ENCODE results near the gene HES7.
"Not testable (repeated sequence)": the region's sequence is repeated elsewhere in the genome, so short reads cannot be mapped to it uniquely, and the experiment has no call there.

Gene HES7

DNA sequence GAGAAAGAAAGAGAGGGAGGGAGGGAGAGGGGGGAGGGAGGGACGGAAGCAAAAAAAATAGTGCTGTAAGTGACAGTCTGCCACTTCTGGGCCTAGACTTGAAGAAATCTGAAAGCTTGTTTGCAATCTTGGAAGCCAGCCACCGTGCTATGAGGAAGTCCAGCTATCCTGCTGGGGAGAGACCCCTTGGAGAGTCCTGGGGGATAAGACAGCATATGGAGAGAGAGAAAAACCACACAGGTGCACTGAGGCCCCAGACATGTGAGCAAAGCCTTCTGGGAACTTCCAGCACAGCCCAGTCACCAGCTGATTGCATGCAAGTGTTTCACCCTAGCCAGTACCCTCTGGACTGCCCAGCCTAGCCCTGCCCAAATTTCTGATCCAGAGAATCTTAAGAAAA lies 23.8 kb downstream of the HES7 start:
- DNase-seq, result peak in 2 of 4 experiments; percentile 9 to 21

DNA sequence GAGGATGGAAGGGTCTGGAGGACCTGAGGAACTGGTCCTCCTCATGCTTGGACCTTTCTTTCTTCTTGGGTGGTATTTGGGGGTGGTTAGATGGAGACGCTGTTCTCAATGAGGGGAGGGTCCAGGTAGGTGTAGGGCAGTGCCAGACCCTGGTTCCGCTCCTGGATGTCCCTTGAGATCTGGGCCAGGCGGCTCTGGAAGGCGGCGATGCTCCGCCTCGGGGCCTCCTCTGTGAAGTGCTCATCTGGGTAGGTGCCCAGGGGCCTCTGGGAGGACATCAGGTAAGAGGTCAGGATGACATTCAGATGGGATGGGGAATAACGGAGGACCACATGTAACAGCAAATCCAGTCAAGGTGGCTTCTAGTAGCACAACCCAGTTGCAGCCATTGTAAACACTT lies 27.4 kb downstream of the HES7 start:
- DNase-seq, result no peak

DNA sequence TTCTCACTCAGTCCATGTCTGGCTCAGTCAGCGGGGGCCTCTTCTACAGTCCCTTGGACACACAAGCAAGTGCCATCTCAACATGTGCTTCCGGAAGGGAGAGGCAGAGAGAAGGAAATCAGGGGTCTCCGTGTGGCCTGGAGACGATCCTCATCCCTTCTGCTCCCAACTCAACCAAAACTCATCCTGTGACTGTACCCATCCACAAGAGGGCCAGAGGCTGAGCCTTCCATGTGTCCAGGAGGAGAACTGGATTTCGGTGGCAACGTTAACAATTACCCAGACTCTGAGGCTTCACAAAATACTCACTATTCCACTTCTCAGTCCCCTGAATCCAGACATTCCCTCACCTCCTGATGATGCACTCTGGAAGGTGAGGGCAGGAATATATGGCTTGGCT lies 28.5 kb downstream of the HES7 start:
- DNase-seq, result no peak

DNA sequence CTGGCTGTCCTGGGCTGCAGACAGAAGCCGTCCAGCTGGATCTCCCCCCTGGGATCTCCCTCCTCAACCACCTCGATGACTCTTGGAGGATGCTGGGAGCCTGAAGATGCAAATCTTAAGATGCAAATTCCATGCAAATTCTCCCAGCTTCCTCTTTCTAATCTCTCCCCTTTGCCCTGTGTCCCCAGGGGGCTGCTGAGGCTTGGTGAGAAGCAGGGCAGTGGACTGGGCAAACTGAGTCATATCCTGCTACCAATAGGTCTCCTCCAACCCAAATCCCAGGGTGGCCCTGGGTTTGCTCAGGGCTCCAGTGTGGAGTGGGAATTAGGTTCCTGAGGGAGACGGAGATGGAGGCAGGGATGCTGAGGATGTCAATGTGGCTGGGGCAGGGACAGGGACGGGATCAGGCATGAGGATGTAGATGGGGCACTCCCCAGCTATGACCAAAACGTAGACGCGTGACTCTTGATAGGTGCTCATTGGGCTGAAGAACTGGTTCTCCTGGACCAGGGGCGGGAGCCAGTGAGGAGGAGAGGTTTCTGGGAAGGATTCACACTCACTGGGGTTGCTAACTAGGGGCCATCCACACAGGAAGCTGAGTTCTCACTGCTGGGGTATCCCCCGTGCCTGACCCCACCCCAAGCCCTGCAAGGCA lies 32.7 kb downstream of the HES7 start:
- peak in 1 of 4 experiments; percentile 11 for DNase-seq

DNA sequence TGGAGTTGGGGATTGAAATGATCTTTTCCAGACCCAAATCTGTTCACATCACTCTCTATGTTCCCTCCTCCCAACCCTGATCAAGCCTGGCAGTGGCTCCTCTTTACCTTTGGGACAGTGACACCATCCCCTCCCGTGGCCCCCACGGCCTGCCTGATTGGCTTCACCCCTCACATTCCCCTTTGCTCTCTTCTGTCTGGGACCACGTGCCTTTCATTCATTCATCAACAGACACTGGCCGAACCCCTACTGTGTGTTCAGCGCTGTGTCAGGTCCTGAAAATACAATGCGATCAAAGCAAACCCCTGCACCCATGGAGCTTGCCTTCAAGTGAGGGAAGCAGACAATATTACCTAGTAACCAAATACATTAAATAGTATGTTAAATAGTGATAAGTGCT lies 34.2 kb downstream of the HES7 start:
- DNase-seq, result no peak

DNA sequence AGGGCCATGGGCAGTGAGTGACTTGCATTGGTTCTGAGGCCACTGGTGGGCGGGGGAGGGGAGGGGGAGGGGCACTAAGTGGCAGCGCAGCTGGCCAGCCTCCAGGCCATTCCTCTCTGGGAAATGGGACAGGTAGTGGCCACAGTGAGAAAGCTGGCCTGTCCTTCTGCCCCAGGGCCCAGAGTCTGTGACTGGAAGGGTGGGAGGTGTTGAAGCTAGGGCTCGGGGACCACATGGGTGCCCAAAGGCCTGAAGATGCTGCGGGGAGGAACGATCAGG lies 36.0 kb downstream of the HES7 start:
- DNase-seq, result no peak

DNA sequence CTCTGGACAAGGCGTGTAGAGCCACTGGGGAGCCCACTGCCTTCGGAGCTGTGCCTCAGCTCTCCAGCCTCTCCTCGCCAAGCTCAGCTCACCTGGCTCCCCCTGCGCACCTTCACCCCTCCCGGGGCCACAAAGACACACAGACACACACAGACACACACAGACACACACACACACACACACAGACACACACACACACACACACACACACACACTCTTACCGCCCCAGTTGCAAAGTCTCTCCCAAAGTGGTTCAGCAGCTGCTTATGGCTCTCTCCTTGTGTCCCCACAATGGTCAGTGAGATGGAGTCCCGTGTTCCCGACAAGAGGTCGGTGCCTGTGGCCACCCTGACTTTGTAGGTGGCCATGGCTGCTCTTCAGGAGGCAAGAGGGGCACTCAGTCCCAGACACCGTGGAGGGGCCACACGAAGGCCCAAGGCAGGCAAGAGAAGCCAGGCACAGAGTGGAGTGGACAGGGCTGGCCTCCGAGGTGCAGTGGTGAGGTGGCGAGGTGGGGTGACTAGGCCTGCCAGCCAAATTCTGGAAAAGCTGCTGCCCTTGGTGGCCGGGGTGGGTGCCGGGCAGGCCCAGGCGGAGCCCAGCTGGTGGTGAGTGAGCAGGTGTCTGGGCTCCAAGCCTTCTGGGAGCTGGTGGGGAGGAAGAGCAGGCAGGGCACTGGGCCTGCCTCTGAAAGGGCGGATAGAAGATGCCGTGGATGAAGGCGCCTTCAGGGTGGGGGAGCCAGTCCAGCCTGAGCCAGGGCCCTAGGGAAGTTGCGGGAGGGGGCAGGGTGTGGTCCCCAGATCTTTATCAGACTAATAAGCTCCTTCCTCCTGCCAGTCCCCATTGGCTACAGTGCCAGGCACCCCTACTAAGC lies 36.6 kb downstream of the HES7 start, which contains the start of gene ALOX12B:
ALOX12B (minus strand) TSS at position 642 of the 877 bp plus-strand sequence; CDS start at position 368, 274 bp downstream.
- no peak for DNase-seq

DNA sequence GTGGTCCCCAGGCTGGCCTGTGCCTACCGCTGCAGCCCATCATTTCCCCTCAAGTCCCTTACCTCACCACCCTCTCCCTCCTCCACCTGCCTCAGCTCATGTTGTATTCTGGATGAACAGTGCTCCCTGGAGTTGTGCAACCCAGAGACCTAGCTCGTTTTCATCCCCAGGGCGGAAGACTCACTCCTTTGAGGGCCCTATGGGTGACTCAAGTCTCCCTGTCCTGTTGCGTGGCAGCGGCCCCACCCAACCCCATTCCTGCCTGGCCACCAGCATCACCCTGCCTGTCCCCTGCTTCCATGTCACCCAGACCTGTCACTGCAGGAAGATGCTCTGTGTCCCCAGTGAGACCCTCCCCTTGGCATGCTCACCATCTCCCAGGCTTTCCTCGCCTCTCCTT lies 39.7 kb downstream of the HES7 start:
- no peak for DNase-seq

DNA sequence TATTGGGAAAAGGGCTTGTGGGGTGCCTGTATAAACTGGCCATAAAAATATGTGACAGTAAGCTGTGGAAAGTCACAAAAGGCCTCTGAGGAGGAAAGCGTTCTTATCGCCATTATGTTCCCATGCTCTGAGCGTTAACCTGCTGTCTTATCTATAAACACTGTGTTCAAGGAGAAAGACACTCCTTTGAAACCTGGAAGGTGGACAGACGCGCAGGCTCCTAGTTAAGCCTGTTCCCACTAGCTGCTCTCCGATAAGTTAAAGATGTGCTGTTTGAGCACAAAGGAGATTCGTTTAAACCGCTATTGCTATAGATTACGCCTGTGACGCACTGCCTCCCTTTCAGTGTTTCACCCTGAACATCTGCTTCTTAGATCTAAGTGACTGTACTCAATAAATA lies 41.6 kb downstream of the HES7 start:
- DNase-seq, result no peak

DNA sequence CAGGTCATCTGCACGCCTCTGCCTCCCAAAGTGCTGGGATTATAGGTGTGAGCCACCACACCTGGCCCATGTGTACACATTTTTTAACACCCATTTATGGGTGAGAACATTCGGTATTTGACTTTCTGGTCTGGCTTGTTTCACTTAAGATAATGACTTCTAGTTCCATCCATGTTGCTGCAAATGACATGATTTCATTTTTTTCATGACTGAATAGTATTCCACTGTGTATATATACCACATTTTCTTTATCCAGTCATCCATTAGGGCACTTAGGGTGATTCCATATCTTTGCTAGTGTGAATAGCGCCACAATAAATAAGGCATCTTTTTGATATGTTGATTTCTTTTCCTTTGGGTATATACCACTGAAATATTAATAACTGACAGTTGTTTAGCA lies 42.0 kb downstream of the HES7 start:
- no peak for DNase-seq

DNA sequence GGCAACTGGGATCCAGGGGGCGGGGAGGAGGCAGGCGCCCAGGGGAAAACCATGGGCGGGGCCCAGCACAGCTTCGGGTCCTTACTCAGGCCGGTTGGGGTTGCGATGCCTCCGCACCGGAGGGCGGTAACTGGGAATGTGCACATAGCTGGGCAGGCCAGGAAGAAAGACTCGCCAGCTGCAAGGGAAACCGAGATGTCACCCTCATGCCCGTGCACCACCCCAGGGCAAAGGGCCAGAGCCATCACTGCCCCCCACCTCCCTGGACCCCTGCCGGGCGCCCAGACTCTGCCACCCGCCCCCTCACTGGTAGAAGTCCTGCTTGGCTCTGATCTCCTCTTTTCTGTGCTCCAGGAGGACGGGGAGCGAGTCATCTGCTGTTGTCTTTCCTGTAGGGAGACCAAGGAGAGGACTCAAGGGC lies 43.1 kb downstream of the HES7 start:
- DNase-seq, result no peak

DNA sequence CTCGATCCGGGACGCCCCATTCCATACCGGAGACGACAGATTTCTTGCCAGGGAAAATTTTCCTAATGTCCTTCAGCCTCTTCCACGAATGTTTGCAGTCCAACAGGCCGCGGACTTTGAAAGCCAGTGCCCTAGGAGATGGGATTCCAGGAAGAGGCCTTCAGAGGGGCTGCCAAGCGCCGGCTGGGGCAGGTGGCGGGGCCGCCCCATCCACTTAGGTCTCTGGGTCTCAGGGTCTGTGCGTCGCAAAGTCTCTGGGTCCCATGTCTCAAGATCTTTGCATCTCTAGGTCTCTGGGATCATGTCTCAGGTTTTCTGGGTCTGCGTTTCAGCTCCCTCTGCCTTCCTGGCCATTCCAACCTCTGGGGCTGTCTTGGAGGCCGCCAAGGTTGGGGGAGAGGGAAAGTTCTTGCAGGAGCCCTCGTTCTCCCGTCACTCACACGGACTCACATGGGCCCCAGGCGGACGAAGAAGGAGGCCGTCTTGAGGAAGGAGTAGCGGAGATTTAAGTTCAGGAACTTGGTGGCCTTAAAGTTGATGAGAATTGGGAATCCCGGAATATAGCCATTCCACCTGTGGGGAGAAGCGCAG lies 43.6 kb downstream of the HES7 start:
- no peak for DNase-seq

DNA sequence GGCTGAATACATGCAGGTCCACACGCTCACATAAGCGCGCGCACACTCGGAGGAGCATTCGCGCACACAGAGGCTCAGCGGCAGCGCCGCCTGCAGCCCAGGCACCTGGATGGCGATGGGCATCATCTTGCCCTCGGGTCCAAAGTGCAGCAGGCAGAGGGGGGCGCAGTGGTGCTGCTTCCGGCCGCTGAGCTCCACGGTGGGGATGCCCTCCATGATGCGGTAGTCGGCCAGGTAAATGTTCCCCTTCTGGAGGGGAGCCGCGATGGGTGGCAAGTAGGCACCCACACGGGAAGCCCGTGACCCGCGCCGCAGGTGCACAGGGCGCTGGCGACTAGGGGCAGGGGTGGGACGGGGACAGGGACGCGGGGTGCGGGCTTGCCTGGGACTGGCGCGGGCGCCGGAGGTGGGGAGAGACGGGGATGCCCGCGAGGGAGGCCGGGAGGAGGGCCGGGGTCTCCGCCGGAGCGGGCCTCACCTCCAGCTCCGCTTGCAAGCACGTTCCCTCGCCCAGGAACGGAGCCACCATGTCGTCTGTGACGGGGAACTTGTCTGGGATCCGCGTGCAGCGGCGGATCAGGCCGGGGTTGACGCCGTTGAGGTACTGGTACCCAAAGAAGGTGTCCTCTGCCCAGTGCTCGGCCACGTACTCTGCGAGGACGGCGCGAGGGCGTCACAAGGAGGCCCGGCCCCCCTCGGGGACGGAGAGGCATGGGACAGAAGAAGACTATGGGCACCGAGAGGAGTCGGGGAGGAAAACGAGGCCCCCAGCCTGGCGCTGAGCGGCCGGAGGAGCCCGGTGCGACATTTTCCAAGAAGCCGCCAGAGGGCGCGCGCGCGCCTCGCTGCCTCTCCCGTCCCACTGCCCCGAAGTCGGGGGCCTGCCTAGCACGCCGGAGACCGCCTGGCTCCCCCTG lies 44.4 kb downstream of the HES7 start:
- peak; percentile 63 to 86 (median 80) for DNase-seq

DNA sequence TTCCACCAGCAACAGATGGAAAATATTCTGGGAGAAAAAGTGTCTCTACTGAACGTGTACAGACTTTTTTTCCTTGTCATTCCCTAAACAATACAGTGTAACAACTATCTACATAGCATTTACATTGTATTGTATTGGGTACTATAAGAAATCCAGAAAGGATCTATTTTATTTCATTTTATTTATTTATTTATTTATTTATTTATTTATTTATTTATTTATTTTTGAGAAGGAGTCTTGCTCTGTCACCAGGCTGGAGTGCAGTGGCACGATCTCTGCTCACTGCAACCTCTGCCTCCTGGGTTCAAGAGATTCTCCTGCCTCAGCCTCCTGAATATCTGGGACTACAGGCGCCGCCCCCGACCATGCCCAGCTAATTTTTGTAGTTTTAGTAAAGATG lies 46.0 kb downstream of the HES7 start:
- not testable (repeated sequence) for DNase-seq

DNA sequence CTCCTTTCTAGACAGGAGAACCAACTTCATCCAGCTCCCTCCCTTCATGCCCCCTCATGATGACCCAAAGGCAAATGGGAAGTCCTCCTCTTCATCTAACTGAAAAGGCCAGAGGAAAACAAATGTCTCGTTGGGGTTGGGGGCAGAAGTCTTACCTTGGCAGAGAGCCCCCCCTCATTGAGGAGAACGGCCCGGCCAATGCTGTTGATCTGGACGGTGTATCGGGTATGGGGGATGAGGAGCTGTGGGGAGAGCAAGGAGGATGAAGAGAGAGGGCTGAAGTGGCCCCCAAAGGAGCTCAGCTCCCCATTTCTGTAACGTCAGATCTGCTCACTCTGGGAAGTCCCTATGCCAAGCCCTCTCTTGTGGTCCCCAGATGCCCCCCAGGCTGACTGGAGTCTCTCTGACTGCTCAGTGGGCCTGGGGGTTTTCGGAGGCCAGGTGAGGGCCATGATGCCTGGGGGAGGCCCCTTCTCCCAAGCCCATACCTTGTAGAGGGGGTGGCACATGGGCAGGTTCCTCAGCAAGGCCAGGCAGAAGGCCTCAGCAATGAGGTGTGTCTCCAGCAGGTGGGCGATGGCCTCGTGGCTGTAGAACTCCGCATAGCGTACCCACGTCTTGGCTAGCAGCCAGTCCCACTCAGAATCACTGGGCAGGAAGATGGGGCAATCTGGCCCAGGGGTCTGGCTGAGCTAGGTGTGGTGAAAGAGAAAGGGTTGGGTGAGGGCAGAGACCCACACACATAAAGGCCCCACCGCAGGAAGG lies 47.2 kb downstream of the HES7 start:
- DNase-seq, result no peak

DNA sequence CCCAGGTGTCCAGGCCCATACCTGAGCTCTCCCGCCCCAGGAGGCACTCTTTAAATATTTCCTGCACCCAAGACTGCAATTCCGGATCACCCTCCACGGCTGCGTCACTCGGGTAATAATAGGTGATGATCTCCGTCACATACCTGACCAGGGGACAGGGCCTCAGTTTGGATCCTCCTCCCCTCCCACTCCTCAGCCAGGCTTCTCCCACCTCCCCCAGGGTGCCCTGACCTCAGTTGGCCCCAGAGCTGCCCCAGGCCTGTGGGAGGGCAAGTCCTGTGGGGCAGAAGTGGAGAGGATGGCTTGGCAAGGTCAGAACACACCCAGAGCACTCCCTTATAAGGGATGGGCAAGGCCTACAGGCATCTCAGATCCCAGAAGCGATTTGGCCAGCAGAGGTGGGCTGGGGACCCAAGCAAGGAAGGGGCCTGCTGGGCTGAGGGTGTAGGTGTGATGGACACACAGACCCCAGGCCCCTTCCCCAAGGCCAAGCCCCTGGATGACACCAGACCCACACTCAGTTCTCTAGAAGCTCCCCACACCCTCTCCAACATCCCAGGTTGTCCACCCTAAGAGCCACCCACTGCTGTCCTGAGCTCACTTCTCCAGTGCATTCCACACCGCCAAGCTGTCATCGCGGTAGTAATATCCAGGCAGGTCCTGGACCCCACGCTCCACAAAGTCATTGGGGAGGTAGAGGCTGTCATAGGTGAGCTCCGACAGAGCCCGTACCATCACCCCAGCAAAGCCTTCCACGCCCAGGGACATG lies 48.1 kb downstream of the HES7 start:
- DNase-seq, result no peak

DNA sequence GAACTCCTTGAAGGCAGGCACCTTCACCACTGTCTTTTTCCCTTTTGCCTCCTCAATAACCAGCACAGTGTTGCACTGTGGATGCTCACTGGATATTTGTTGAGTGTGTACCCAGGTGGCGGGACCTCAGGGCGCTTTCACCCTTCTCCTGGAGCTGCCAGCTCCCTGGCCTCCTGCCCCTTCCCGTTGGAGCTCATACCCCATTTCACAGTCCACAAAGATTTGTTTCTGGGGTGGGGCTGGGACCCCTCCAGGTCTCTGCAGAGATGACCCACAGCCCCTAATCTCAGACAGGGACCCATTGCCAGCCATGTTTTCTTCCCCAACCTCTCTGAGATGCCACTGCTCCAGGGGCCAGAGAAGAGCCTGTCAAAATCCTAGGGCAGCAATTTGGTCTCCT lies 48.8 kb downstream of the HES7 start:
- DNase-seq, result no peak

DNA sequence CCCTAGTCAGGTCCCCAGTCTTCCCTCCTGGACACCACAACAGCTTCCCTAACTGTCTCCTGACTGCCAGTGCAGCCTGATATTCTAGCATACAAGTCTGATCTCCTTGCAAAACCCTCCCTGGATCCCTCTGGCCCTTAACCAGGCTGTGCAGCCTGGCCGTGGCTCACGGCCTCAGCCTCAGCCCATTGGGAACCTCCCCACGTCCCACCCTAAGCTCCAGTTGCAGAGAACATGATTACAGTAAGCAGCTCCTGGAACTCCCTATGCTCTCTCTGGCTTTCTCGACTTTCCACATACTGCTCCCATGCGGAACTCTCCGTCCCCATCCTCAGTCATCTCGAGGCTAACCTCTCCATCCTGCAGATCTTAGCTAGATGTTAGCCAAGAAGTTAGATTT lies 49.4 kb downstream of the HES7 start:
- DNase-seq, result no peak

DNA sequence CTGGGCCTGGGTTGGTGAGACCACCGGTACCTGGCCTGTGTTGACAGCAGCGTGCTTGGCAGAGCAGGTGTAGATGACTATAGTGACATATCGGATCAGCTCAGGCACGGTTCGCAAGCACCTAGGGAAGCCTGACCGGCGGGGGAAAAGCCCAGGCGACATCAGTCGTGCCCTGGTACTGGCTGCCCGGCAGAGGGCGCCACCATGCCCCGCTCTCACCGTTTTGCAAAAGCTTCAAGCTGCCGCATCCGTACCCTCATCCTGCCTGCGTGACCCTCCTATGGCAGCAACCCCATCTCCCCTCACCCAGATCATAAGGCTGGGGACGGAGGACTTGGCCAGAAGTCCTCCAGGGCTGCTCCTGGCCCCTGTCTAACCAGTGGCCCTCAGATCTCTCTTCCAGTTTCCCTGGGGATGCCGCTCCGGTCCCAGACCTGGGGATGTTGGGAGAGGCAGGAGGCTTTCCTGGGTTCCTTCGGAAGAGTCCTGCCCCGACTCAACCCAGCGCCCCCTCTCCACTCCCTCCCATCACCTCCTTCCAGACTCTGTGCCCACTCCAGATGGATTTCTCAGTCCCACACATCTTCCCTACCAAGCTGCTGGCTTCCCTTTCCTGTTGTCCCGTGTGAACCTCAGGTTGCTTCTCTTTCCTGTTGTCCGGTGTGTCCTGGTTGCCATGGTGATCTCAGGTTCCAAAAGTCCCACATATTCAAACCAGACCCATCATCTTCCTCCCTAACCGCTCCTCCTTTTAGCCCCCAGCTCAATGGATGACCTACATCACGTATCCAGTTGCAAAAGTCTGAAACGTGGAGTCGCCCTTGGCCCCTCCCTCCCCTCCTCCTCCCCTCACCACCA lies 50.0 kb downstream of the HES7 start:
- DNase-seq, result peak; percentile 76 to 90 (median 81)
